Measurements from ENCODE around the gene CGREF1. TPM values are rescaled to one million over a fixed set of nuclear protein-coding genes. Genes with fewer than 3 reads are reported as not detected.

CGREF1 gene
- total RNA-seq, 1 donor from 2014 or later: 1.3 TPM

- Mint-ChIP-seq H3K4me1 (ENCODE audit: low read depth, unreplicated experiment) (peaks cover 8% of the 10 kb centered on the region), H3K27ac (ENCODE audit: unreplicated experiment) (no peak overlapping the region), H3K4me3 (ENCODE audit: unreplicated experiment) (no peak overlapping the region), H3K36me3 (ENCODE audit: unreplicated experiment) (no peaks in the 10 kb centered on the region), H3K27me3 (ENCODE audit: unreplicated experiment) (peaks cover 10% of the 10 kb centered on the region), H3K9me3 (ENCODE audit: unreplicated experiment) (peaks cover 3% of the 10 kb centered on the region)
- DNase-seq: no peak
- TF ChIP-seq CTCF (IDR thresholded peaks at IDR 0.05; ENCODE audit: partially characterized antibody, unreplicated experiment): no peak
These were observed 10.0 kb upstream of the CGREF1 start for GRCh38 chr2:27128668-27129571.

DNA sequence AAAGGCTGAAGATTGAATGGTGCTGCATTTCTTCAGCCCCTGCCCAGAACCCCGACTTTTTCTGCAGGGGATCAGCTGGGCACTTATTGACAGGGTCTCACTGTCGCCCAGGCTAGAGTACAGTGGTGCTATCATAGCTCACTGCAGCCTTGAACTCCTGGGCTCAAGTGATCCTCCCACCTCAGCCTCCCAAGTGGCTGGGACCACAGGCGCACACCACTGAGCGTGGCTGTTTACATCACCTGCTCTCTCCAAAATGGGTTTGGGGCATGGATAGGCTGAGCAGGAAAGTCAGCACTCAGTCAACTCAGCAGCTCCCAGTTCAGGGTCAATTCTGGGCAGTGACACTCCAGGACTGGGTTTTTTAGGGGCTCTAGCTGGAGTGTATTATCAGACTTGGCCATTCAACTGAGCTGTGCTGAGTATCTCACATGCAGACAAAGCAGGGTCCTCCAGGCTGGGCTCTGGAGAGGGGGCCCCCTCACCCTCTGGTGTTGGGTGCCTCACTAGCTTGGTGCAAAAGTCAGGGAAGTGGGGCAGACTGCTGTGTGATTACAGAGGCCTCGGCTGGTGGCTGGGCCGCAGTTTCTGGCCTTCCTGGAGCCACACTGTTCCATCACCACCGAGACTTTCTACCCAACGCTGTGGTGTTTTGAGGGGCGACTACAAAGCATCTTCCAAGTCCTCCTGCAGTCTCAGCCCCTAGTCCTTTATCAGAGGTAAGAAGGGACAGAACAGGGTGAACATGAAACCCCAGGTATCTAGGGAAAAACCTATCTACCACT, 9.1 kb upstream of the CGREF1 start:
- Mint-ChIP-seq H3K4me1 (ENCODE audit: low read depth, unreplicated experiment) (peaks cover 4% of the 10 kb centered on the region), H3K4me3 (ENCODE audit: unreplicated experiment) (no peak overlapping the region), H3K27me3 (ENCODE audit: unreplicated experiment) (peaks cover 10% of the 10 kb centered on the region), H3K9me3 (ENCODE audit: unreplicated experiment) (no peaks in the 10 kb centered on the region), H3K36me3 (ENCODE audit: unreplicated experiment) (no peaks in the 10 kb centered on the region), H3K27ac (ENCODE audit: unreplicated experiment) (no peak overlapping the region)
- DNase-seq: no peak
- TF ChIP-seq CTCF (IDR thresholded peaks at IDR 0.05; ENCODE audit: partially characterized antibody, unreplicated experiment): no peak

DNA sequence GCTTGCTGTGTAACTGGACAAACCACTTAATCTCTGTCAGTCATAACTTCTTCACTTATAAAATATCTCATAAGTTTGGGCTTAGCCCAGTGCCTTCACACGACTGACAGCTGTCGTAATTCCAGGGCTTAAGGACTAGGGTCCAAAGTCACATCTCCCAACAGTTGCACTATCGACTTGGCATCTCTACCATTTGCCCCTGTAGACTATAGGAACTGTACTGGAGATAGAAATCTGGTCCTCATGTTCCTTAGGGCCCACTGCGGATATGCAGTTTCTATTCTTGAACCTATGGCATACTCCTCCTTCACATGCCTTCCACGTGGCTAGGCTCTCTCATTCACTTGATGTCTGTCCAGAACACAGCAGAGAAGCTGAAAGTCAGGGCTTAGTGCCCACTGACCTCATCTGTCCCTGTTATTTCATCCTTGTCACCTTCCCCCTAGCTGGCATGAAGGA, 7.4 kb upstream of the CGREF1 start:
- Mint-ChIP-seq H3K4me3 (ENCODE audit: unreplicated experiment) (no peak overlapping the region), H3K27ac (ENCODE audit: unreplicated experiment) (no peak overlapping the region), H3K9me3 (ENCODE audit: unreplicated experiment) (peaks cover 1% of the 10 kb centered on the region)

DNA sequence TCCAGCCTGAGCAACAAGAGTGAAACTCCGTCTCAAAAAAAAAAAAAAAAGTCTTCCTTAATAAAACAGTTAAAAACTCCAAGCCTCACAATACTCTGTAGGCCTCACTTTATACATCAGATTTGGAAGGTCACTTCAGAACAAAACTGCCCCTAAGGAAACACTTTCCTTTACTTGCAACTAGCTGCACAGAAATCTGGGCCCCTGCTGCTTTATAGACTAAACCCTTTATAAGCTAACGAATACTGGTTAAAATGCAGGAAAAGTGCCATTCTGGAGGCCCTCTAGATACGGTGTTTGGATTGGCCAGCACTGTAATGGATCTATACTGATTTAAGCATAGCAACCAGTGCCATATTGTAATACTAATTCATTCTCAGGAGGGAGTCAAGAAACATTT, 6.2 kb upstream of the CGREF1 start:
- Mint-ChIP-seq H3K4me1 (ENCODE audit: low read depth, unreplicated experiment) (peaks cover 2% of the 10 kb centered on the region), H3K27ac (ENCODE audit: unreplicated experiment) (no peak overlapping the region), H3K4me3 (ENCODE audit: unreplicated experiment) (no peak overlapping the region), H3K27me3 (ENCODE audit: unreplicated experiment) (peaks cover 14% of the 10 kb centered on the region), H3K36me3 (ENCODE audit: unreplicated experiment) (no peaks in the 10 kb centered on the region), H3K9me3 (ENCODE audit: unreplicated experiment) (peaks cover 2% of the 10 kb centered on the region)
- no peak for TF ChIP-seq CTCF (IDR thresholded peaks at IDR 0.05; ENCODE audit: partially characterized antibody, unreplicated experiment)
- no peak for DNase-seq

More for the DNA sequence above, 7.4 kb upstream of the CGREF1 start:
- Mint-ChIP-seq H3K36me3 (ENCODE audit: unreplicated experiment) (no peaks in the 10 kb centered on the region), H3K4me1 (ENCODE audit: low read depth, unreplicated experiment) (peaks cover 2% of the 10 kb centered on the region), H3K27me3 (ENCODE audit: unreplicated experiment) (peaks cover 14% of the 10 kb centered on the region)
- DNase-seq: no peak
- TF ChIP-seq CTCF (IDR thresholded peaks at IDR 0.05; ENCODE audit: partially characterized antibody, unreplicated experiment): no peak
